HCT116 (cell line): ENCODE measurements around the gene SLC6A19. TPM values are rescaled to one million over a fixed set of nuclear protein-coding genes. Genes with fewer than 3 reads are reported as not detected.

Experiments used
- ATAC-seq: fragments of 200-7000 bp; cut with Tn5 transposase; 2 replicates; pipeline ENCODE4 v1.9.1; 2020; ENCODE audit warnings: mild to moderate bottlenecking, moderate library complexity
- BruUV-seq: library from RNA; stranded (reverse); fragments of 400-500 nt; replicated peaks from 2 replicates; lab custom pipeline; 2021; lab: Mats Ljungman, UMichigan
- CTCF ChIA-PET: fragments of 300-600 bp; sonication (Branson Sonifier 250); formaldehyde crosslinking; loops from one replicate; lab custom pipeline; 2021; ENCODE audit warnings: antibody characterized with exemption; lab: Charles Lee
- POLR2A ChIA-PET: fragments of 300-600, 350-600 bp; sonication (Branson Sonifier 250); formaldehyde crosslinking; loops from one replicate; lab custom pipeline; 2021; ENCODE audit warnings: antibody characterized with exemption; lab: Charles Lee
- RAD21 ChIA-PET, 2 experiments: fragments of 300-600 bp; sonication (Branson Sonifier 250); formaldehyde crosslinking; loops; one replicate each; lab custom pipeline; 2023; ENCODE audit warnings: low total read pairs in 2 of 2; ENCODE audit not compliant: uncharacterized antibody in 2 of 2, unreplicated experiment in 2 of 2, low non-redundant PET in 1 of 2; lab: Charles Lee
- DNase-seq: peaks from one replicate; pipeline ENCODE4 v3.0.0-alpha.2; 2010; ENCODE audit warnings: low read depth, low spot score
- H2AFZ ChIP-seq: fragments of 200-600 bp; shearing (Covaris generic), sonication (generic); 2 replicates; pipeline ENCODE4 v1.6.1; 2017; ENCODE audit warnings: low read depth, mixed run types, mixed read lengths, antibody characterized with exemption, low read length; ENCODE audit not compliant: poor library complexity, severe bottlenecking
- H3K27ac ChIP-seq: 2 replicates; pipeline ENCODE4 v1.5.1; 2012; ENCODE audit warnings: low read depth, low read length
- H3K27me3 ChIP-seq: fragments of 200-600 bp; sonication (generic); 2 replicates; pipeline ENCODE4 v1.6.1; 2016; ENCODE audit warnings: mixed run types, low read length, mixed read lengths; ENCODE audit not compliant: insufficient read depth
- H3K36me3 ChIP-seq, 2 experiments: fragments of 200-500 bp in 1 of 2; fragments of 200-600 bp in 1 of 2; sonication (Bioruptor generic) in 1 of 2; sonication (generic) in 1 of 2; 2 replicates each; pipeline versions ENCODE4 v1.5.1 to v1.6.1; 2014 to 2016; ENCODE audit warnings: low read length in 2 of 2, inconsistent platforms in 1 of 2, mixed read lengths in 1 of 2, mixed run types in 1 of 2; ENCODE audit not compliant: insufficient read depth in 2 of 2, control insufficient read depth in 1 of 2
- H3K4me1 ChIP-seq, 2 experiments: fragments of 200-600 bp in 1 of 2; sonication (generic) in 1 of 2; 2 replicates each; pipeline versions ENCODE4 v1.5.1 to v1.6.1; 2012 to 2017; ENCODE audit warnings: low read length in 2 of 2, inconsistent platforms in 1 of 2, mild to moderate bottlenecking in 1 of 2, mixed read lengths in 1 of 2, mixed run types in 1 of 2, moderate library complexity in 1 of 2; ENCODE audit not compliant: insufficient read depth in 2 of 2, control insufficient read depth in 1 of 2
- H3K4me2 ChIP-seq: fragments of 200-600 bp; sonication (generic); 2 replicates; pipeline ENCODE4 v1.6.1; 2017; ENCODE audit warnings: mixed run types, low read length, mixed read lengths
- H3K4me3 ChIP-seq, 2 experiments: fragments of 200-600 bp in 1 of 2; sonication (generic) in 1 of 2; replicated peaks in 1 of 2; 2 replicates each; pipeline ENCODE4 v1.5.1; 2011 to 2016; ENCODE audit warnings: low read length in 2 of 2, control low read depth in 1 of 2, low read depth in 1 of 2, mild to moderate bottlenecking in 1 of 2, mixed read lengths in 1 of 2, mixed run types in 1 of 2
- H3K79me2 ChIP-seq: fragments of 200-600 bp; sonication (generic); 2 replicates; pipeline ENCODE4 v1.6.1; 2017; ENCODE audit warnings: mild to moderate bottlenecking, mixed run types, low read length, moderate library complexity, mixed read lengths; ENCODE audit not compliant: insufficient read depth
- H3K9ac ChIP-seq: fragments of 200-600 bp; sonication (generic); 2 replicates; pipeline ENCODE4 v1.6.1; 2016; ENCODE audit warnings: low read length, mixed read lengths
- H3K9me2 ChIP-seq: fragments of 200-600 bp; sonication (generic), shearing (Covaris generic); 2 replicates; pipeline ENCODE4 v1.6.1; 2017; ENCODE audit warnings: mixed run types, mild to moderate bottlenecking, moderate library complexity; ENCODE audit not compliant: insufficient read depth
- H3K9me3 ChIP-seq, 2 experiments: fragments of 200-500 bp in 1 of 2; fragments of 200-600 bp in 1 of 2; sonication (Bioruptor generic) in 1 of 2; sonication (generic) in 1 of 2; 2 replicates each; pipeline ENCODE4 v1.6.1; 2014 to 2017; ENCODE audit warnings: low read length in 2 of 2, mixed read lengths in 2 of 2, inconsistent platforms in 1 of 2, low read depth in 1 of 2, mild to moderate bottlenecking in 1 of 2, mixed run types in 1 of 2, moderate library complexity in 1 of 2; ENCODE audit not compliant: control insufficient read depth in 1 of 2, insufficient read depth in 1 of 2
- H4K20me1 ChIP-seq: fragments of 200-600 bp; sonication (generic), shearing (Covaris generic); 2 replicates; pipeline ENCODE4 v1.6.1; 2017; ENCODE audit warnings: mixed run types, mild to moderate bottlenecking, moderate library complexity; ENCODE audit not compliant: insufficient read depth
- CBX3 ChIP-seq: IDR thresholded peaks from 2 replicates; pipeline ENCODE4 v1.6.1; 2012; ENCODE audit warnings: low read depth
- EGR1 ChIP-seq: IDR thresholded peaks from 2 replicates; pipeline ENCODE4 v1.6.1; 2012; ENCODE audit warnings: low read depth
- ELF1 ChIP-seq: IDR thresholded peaks from 2 replicates; pipeline ENCODE4 v1.6.1; 2012; ENCODE audit warnings: low read depth, borderline replicate concordance
- EZH2 ChIP-seq: fragments of 200-600 bp; sonication (generic); IDR thresholded peaks from 2 replicates; pipeline ENCODE4 v1.6.1; 2017; ENCODE audit warnings: antibody characterized with exemption, mixed run types
- EZH2phosphoT487 ChIP-seq: fragments of 200-600 bp; IDR thresholded peaks from 2 replicates; pipeline ENCODE4 v1.6.1; 2018; ENCODE audit warnings: antibody characterized with exemption, borderline replicate concordance
- FOSL1 ChIP-seq: IDR thresholded peaks from 2 replicates; pipeline ENCODE4 v1.6.1; 2012; ENCODE audit warnings: low read depth
- JUND ChIP-seq: IDR thresholded peaks from 2 replicates; pipeline ENCODE4 v1.6.1; 2012
- POLR2A ChIP-seq: IDR thresholded peaks from 2 replicates; pipeline ENCODE4 v1.7.0; 2011; ENCODE audit warnings: borderline replicate concordance; ENCODE audit not compliant: insufficient read depth, insufficient read length; ENCODE audit errors: extremely low read depth
- POLR2AphosphoS5 ChIP-seq: IDR thresholded peaks from 2 replicates; pipeline ENCODE4 v1.6.1; 2011; ENCODE audit warnings: mild to moderate bottlenecking, low read depth, low read length, moderate library complexity
- RAD21 ChIP-seq: IDR thresholded peaks from 2 replicates; pipeline ENCODE4 v1.6.1; 2012; ENCODE audit warnings: low read depth, mild to moderate bottlenecking
- REST ChIP-seq: IDR thresholded peaks from 2 replicates; pipeline ENCODE4 v1.6.1; 2012; ENCODE audit warnings: low read depth
- SIN3A ChIP-seq: IDR thresholded peaks from 2 replicates; pipeline ENCODE4 v1.6.1; 2012; ENCODE audit warnings: low read depth
- SP1 ChIP-seq: IDR thresholded peaks from 2 replicates; pipeline ENCODE4 v1.6.1; 2012; ENCODE audit warnings: low read depth
- SRF ChIP-seq: IDR thresholded peaks from 2 replicates; pipeline ENCODE4 v1.6.1; 2012; ENCODE audit warnings: low read depth
- TCF7L2 ChIP-seq: IDR thresholded peaks from 2 replicates; pipeline ENCODE4 v1.7.0; 2011; ENCODE audit warnings: borderline replicate concordance, inconsistent platforms; ENCODE audit not compliant: insufficient read depth, insufficient read length; ENCODE audit errors: extremely low read depth
- YY1 ChIP-seq: IDR thresholded peaks from 2 replicates; pipeline ENCODE4 v1.6.1; 2011; ENCODE audit warnings: low read length, low read depth, moderate library complexity, mild to moderate bottlenecking; ENCODE audit not compliant: insufficient replicate concordance; ENCODE audit errors: extremely low read depth
- ZFX ChIP-seq: fragments of 450-650 bp; IDR thresholded peaks from 2 replicates; pipeline ENCODE4 v1.6.1; 2017
- ZNF274 ChIP-seq: fragments of 200-500 bp; sonication (Bioruptor generic); IDR thresholded peaks from 2 replicates; pipeline ENCODE4 v1.6.1; 2014; ENCODE audit warnings: mild to moderate bottlenecking, low read depth, low read length, inconsistent platforms
- intact Hi-C: fragments of 100-400 bp; cut with micrococcal nuclease; formaldehyde crosslinking; loops from 2 replicates; pipeline ENCODE4 v1.10.0; 2022
- total RNA-seq: library from RNA; stranded (reverse); gene quantifications from one replicate; pipeline ENCODE4 v1.2.1, GENCODE V29; 2021; ENCODE audit not compliant: unreplicated experiment
- TF ChIP-seq, protein P1 (sequence below): IDR thresholded peaks from 2 replicates; pipeline ENCODE4 v1.6.1; 2012
- TF ChIP-seq, protein P2 (sequence below), 3 experiments: fragments of 200-600 bp in 1 of 3; sonication (generic) in 1 of 3; IDR thresholded peaks in 2 of 3; conservative IDR thresholded peaks in 1 of 3; 2 replicates each; pipeline ENCODE4 v1.5.1; 2012 to 2017; ENCODE audit warnings: low read depth in 2 of 3, low read length in 2 of 3, antibody characterized with exemption in 1 of 3, borderline replicate concordance in 1 of 3, control low read depth in 1 of 3, mild to moderate bottlenecking in 1 of 3, mixed read lengths in 1 of 3, mixed run types in 1 of 3, moderate library complexity in 1 of 3; ENCODE audit not compliant: insufficient read depth in 1 of 3

The SLC6A19 gene
- total RNA-seq, 1 experiment from 2014 or later = not detected

GRCh38 chr5:1202798-1203185 is 1.4 kb downstream of the SLC6A19 start (continued):
- TF ChIP-seq TCF7L2 (no peak), EZH2phosphoT487 (no peak), EGR1 (no peak), JUND (no peak), EZH2 (no peak), FOSL1 (no peak), POLR2AphosphoS5 (no peak)
- TF ChIP-seq, protein P1, sequence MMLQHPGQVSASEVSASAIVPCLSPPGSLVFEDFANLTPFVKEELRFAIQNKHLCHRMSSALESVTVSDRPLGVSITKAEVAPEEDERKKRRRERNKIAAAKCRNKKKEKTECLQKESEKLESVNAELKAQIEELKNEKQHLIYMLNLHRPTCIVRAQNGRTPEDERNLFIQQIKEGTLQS = no peak

DNA sequence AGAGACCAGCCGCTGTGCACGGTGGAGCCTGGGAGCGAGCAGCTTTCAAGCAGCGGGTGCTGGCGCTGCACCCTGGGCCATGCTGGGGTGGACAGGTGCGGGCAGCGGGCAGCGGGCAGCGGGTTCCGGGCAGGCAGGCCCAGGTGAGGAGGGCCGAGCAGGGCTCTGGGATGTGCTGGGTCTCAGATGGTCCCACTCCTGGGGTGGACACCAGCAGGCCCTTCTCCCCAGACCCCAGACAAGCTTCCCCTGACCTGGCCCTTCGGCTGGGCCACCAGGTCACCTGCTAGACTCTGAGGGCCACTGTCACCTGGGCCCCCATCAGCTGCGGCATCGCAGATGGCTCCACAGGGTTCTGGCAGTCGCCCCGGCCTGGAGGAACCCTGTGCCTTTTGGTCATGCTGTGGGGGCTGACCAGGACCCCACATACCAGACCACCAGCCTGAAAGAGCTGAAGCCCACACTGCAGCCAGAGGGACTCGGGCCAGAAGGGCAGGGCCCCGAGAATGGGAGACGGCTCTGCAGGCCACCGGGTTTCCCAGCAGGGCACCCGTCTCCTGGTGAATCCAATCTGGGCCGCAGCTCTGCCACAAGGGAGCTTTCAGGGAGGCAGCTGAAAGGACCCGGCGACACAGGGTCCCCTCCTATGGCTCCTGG is 2.0 kb downstream of the SLC6A19 start:
- no peak for DNase-seq
- ChIA-PET RAD21 (interaction anchor here in 1 of 2 experiments (0.5 kb wide), 1 partner anchor 29 kb away, joined by 6 read pairs; no protein-coding TSS in a partner anchor), POLR2A (no interaction called here), CTCF (no interaction called here)
- Histone ChIP-seq H3K4me2 (no peak overlapping the region), H3K27me3 (peaks cover 9% of the 10 kb centered on the region; the same call in 1 of the 2 replicates), H3K9ac (no peak overlapping the region), H3K4me3 (no peak overlapping the region), H3K4me1 (0 out of 4 replicates have a peak, but pooled peaks cover 0 to 3% of the 10 kb centered on the region in 2 experiments), H2AFZ (no peak overlapping the region), H3K9me2 (no peaks in the 10 kb centered on the region), H4K20me1 (no peaks in the 10 kb centered on the region), H3K27ac (no peak overlapping the region), H3K36me3 (no peaks in the 10 kb centered on the region), H3K9me3 (no peaks in the 10 kb centered on the region), H3K79me2 (no peaks in the 10 kb centered on the region)
- intact Hi-C loops = no loop called here
- ATAC-seq = no peak
- no TSS peak for BruUV-seq
- no peak for TF ChIP-seq FOSL1
- TF ChIP-seq SP1 = no peak
- no peak for TF ChIP-seq POLR2AphosphoS5
- TF ChIP-seq, protein P1 = no peak
- TF ChIP-seq TCF7L2 = no peak
- no peak for TF ChIP-seq ZNF274
- TF ChIP-seq POLR2A = no peak
- TF ChIP-seq EZH2 = no peak
- TF ChIP-seq YY1 = no peak
- TF ChIP-seq, protein P2, sequence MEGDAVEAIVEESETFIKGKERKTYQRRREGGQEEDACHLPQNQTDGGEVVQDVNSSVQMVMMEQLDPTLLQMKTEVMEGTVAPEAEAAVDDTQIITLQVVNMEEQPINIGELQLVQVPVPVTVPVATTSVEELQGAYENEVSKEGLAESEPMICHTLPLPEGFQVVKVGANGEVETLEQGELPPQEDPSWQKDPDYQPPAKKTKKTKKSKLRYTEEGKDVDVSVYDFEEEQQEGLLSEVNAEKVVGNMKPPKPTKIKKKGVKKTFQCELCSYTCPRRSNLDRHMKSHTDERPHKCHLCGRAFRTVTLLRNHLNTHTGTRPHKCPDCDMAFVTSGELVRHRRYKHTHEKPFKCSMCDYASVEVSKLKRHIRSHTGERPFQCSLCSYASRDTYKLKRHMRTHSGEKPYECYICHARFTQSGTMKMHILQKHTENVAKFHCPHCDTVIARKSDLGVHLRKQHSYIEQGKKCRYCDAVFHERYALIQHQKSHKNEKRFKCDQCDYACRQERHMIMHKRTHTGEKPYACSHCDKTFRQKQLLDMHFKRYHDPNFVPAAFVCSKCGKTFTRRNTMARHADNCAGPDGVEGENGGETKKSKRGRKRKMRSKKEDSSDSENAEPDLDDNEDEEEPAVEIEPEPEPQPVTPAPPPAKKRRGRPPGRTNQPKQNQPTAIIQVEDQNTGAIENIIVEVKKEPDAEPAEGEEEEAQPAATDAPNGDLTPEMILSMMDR (IDR thresholded peaks at IDR 0.05 in 2 of 3, conservative IDR thresholded peaks at IDR 0.05 in 1 of 3; ENCODE audit: borderline replicate concordance in 1 of 3, insufficient read depth in 1 of 3, low read depth in 2 of 3, low read length in 2 of 3) = no peak
- no peak for TF ChIP-seq EZH2phosphoT487
- no peak for TF ChIP-seq ZFX
- TF ChIP-seq JUND = no peak
- TF ChIP-seq SRF = no peak
- TF ChIP-seq CBX3 = no peak
- no peak for TF ChIP-seq RAD21
- no peak for TF ChIP-seq SIN3A
- TF ChIP-seq ELF1 = no peak
- TF ChIP-seq REST = no peak
